OCI-LY7 (cell line): ENCODE measurements around the gene ZNF341. TPM values are rescaled to one million over a fixed set of nuclear protein-coding genes. Genes with fewer than 3 reads are reported as not detected.

Experiments used
- BruUV-seq: library from RNA; stranded (reverse); fragments of 400-500 nt; replicated peaks from 2 replicates; lab custom pipeline; 2021; lab: Mats Ljungman, UMichigan
- CTCF ChIA-PET: fragments of 300-600 bp; sonication (Branson Sonifier 250); formaldehyde crosslinking; loops from one replicate; lab custom pipeline; 2022; ENCODE audit warnings: antibody characterized with exemption; ENCODE audit not compliant: unreplicated experiment; lab: Charles Lee
- POLR2A ChIA-PET: fragments of 300-600 bp; sonication (Branson Sonifier 250); formaldehyde crosslinking; loops from one replicate; lab custom pipeline; 2022; ENCODE audit warnings: antibody characterized with exemption; lab: Charles Lee
- DNase-seq: peaks from one replicate; pipeline ENCODE4 v3.0.0-alpha.2; 2015; ENCODE audit warnings: low spot score
- H2AFZ ChIP-seq: fragments of 200-600 bp; sonication (generic), shearing (Covaris generic); 2 replicates; pipeline ENCODE4 v1.6.1; 2014; ENCODE audit warnings: mild to moderate bottlenecking, antibody characterized with exemption, low read length, moderate library complexity
- H3K27ac ChIP-seq: fragments of 200-600 bp; sonication (generic); 2 replicates; pipeline ENCODE4 v1.5.1; 2014; ENCODE audit warnings: mixed run types, low read depth, mild to moderate bottlenecking, moderate library complexity, low read length, inconsistent platforms; ENCODE audit not compliant: poor library complexity, severe bottlenecking
- H3K36me3 ChIP-seq: fragments of 200-600 bp; sonication (generic); 2 replicates; pipeline ENCODE4 v1.6.1; 2014; ENCODE audit warnings: mild to moderate bottlenecking, antibody characterized with exemption, low read length, moderate library complexity, mixed read lengths; ENCODE audit not compliant: insufficient read depth
- H3K4me1 ChIP-seq: fragments of 200-600 bp; sonication (generic); 2 replicates; pipeline ENCODE4 v1.5.1; 2014; ENCODE audit warnings: mild to moderate bottlenecking, low read length; ENCODE audit not compliant: insufficient read depth, poor library complexity, severe bottlenecking
- H3K4me2 ChIP-seq: fragments of 200-600 bp; sonication (generic); 2 replicates; pipeline ENCODE4 v1.6.1; 2014; ENCODE audit warnings: mild to moderate bottlenecking, low read length
- H3K4me3 ChIP-seq: fragments of 200-600 bp; sonication (generic); 2 replicates; pipeline ENCODE4 v1.5.1; 2014; ENCODE audit warnings: mild to moderate bottlenecking, low read depth, low read length; ENCODE audit not compliant: poor library complexity, severe bottlenecking
- H3K79me2 ChIP-seq: fragments of 200-600 bp; sonication (generic); 2 replicates; pipeline ENCODE4 v1.6.1; 2016; ENCODE audit warnings: low read depth, mild to moderate bottlenecking, low read length, moderate library complexity, mixed read lengths; ENCODE audit not compliant: insufficient read depth
- H3K9me2 ChIP-seq: fragments of 200-600 bp; sonication (generic); 2 replicates; pipeline ENCODE4 v1.6.1; 2016; ENCODE audit warnings: mild to moderate bottlenecking, low read length, mixed read lengths; ENCODE audit not compliant: insufficient read depth
- H3K9me3 ChIP-seq: fragments of 200-600 bp; sonication (generic); 2 replicates; pipeline ENCODE4 v1.6.1; 2014; ENCODE audit warnings: mild to moderate bottlenecking, mixed run types, low read length, mixed read lengths
- H4K20me1 ChIP-seq: fragments of 200-600 bp; sonication (generic); 2 replicates; pipeline ENCODE4 v1.6.1; 2014; ENCODE audit warnings: mild to moderate bottlenecking, antibody characterized with exemption, low read length, moderate library complexity, mixed read lengths; ENCODE audit not compliant: insufficient read depth
- EZH2phosphoT487 ChIP-seq: fragments of 200-600 bp; sonication (generic); IDR thresholded peaks from 2 replicates; pipeline ENCODE4 v1.6.1; 2018; ENCODE audit warnings: low read depth, borderline replicate concordance, mild to moderate bottlenecking, mixed run types, antibody characterized with exemption, low read length, moderate library complexity, mixed read lengths
- intact Hi-C: fragments of 100-400 bp; cut with micrococcal nuclease; formaldehyde crosslinking; loops from one replicate; pipeline ENCODE4 v1.10.0; 2022; ENCODE audit not compliant: unreplicated experiment
- total RNA-seq, 2 experiments: library from RNA; depleted of rRNA in 1 of 2; stranded (reverse); fragments of >200 nt in 1 of 2; shearing (Covaris generic) in 1 of 2; gene quantifications; 2 replicates each; pipeline ENCODE4 v1.2.3, GENCODE V29; 2014 to 2022
- TF ChIP-seq, protein P1 (sequence below): fragments of 200-600 bp; sonication (generic); conservative IDR thresholded peaks from 2 replicates; pipeline ENCODE4 v1.5.1; 2014; ENCODE audit warnings: mild to moderate bottlenecking, antibody characterized with exemption, low read length, moderate library complexity, mixed read lengths

The ZNF341 gene
- total RNA-seq, 2 experiments from 2014 or later, result 3.2 to 7.7 TPM

DNA sequence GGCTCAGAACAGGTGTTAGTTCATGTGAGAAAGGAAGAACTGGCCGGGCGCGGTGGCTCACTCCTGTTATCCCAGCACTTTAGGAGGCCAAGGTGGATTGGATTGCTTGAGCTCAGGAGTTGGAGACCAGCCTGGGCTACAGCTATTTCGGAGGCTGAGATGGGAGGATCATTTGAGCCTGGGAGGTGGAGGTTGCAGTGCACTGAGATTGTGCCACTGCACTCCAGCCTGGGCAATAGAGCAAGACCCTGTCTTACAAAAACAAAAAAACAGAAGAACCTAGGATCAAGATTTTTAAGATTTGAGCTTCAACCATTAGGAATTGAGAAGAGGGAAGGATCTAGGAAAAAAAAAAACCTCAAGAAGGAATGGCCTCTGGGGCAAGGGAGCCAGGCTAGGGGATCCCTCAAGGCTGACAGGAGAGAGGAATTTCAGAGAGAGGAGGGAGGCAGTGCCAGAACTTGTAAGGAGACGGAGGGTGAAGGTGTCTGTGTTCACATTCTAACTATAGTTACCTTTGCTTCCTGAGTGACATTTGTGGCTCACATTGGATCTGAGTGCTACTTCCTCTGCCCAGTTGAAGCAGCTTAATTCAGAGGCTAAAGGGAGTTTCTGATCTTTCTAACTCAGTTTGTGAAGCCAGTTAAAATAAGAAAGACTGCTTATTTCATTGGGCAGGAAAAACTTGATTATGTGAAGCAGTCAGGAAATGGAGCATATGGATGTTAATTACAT lies 105.5 kb downstream of the ZNF341 start:
- TF ChIP-seq, protein P1, sequence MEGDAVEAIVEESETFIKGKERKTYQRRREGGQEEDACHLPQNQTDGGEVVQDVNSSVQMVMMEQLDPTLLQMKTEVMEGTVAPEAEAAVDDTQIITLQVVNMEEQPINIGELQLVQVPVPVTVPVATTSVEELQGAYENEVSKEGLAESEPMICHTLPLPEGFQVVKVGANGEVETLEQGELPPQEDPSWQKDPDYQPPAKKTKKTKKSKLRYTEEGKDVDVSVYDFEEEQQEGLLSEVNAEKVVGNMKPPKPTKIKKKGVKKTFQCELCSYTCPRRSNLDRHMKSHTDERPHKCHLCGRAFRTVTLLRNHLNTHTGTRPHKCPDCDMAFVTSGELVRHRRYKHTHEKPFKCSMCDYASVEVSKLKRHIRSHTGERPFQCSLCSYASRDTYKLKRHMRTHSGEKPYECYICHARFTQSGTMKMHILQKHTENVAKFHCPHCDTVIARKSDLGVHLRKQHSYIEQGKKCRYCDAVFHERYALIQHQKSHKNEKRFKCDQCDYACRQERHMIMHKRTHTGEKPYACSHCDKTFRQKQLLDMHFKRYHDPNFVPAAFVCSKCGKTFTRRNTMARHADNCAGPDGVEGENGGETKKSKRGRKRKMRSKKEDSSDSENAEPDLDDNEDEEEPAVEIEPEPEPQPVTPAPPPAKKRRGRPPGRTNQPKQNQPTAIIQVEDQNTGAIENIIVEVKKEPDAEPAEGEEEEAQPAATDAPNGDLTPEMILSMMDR, result no peak
- no peak for TF ChIP-seq EZH2phosphoT487
- peak; percentile 41 for DNase-seq
- Histone ChIP-seq H3K27ac (no peak overlapping the region), H2AFZ (no peak overlapping the region), H3K4me2 (peak overlapping the region; percentile 58), H3K36me3 (peaks cover 39% of the 10 kb centered on the region), H3K79me2 (peaks cover 81% of the 10 kb centered on the region), H3K9me2 (no peaks in the 10 kb centered on the region), H4K20me1 (0 out of 2 replicates have a peak, but pooled peaks cover 5% of the 10 kb centered on the region), H3K9me3 (peaks cover 12% of the 10 kb centered on the region; the same call in 1 of the 2 replicates), H3K4me3 (peak overlapping the region; percentile 5), H3K4me1 (peaks cover 29% of the 10 kb centered on the region)
- CTCF ChIA-PET, result interaction anchor here (0.6 to 0.9 kb wide), 2 partner anchors 26 to 247 kb away, joined by 3 read pairs; no protein-coding TSS in a partner anchor
- no TSS peak for BruUV-seq
- POLR2A ChIA-PET, result interaction anchor here (0.7 to 1.1 kb wide), 2 partner anchors 14 to 18 kb away, joined by 3 read pairs; no protein-coding TSS in a partner anchor
- intact Hi-C loops, result no loop called here

GRCh38 chr20:33838035-33838864 lies 106.5 kb downstream of the ZNF341 start:
- no peak overlapping the region for H3K4me2 ChIP-seq
- H3K4me3 ChIP-seq, result no peak overlapping the region
- intact Hi-C loops, result no loop called here
- peaks cover 86% of the 10 kb centered on the region for H3K79me2 ChIP-seq
- no TSS peak for BruUV-seq
- no peak for DNase-seq
- no peak overlapping the region for H3K27ac ChIP-seq
- H3K4me1 ChIP-seq, result peaks cover 37% of the 10 kb centered on the region
- no peak overlapping the region for H2AFZ ChIP-seq
- no peaks in the 10 kb centered on the region for H3K9me2 ChIP-seq
- ChIA-PET POLR2A (interaction anchor here (0.5 to 1.1 kb wide), 3 partner anchors 19 to 395 kb away, joined by 3 to 4 read pairs (median 3); no protein-coding TSS in a partner anchor), CTCF (interaction anchor here (0.6 kb wide), 1 partner anchor 143 kb away, joined by 3 read pairs; no protein-coding TSS in a partner anchor)
- H3K9me3 ChIP-seq, result peaks cover 12% of the 10 kb centered on the region; the same call in 1 of the 2 replicates
- H3K36me3 ChIP-seq, result peaks cover 29% of the 10 kb centered on the region
- TF ChIP-seq, protein P1, result peak; percentile 63
- no peak for TF ChIP-seq EZH2phosphoT487
- 0 out of 2 replicates have a peak, but pooled peaks cover 7% of the 10 kb centered on the region for H4K20me1 ChIP-seq
